ENCODE data around the gene KRT75. TPM values are rescaled to one million over a fixed set of nuclear protein-coding genes. Genes with fewer than 3 reads are reported as not detected.

KRT75 gene
- total and polyA plus RNA-seq, 2 experiments from 2014 or later = not detected

GRCh38 chr12:52432559-52433207 lies 1.5 kb downstream of the KRT75 start:
- no peak for DNase-seq (ENCODE audit: low read depth in 1 of 2, low spot score in 1 of 2)
- no peak overlapping the region for H3K4me3 ChIP-seq
- no peak for TF ChIP-seq CTCF (IDR thresholded peaks at IDR 0.05; ENCODE audit: low read depth, low read length)
- H3K4me1 ChIP-seq (ENCODE audit: low read depth) = peaks cover 9% of the 10 kb centered on the region
- H3K27me3 ChIP-seq = peaks cover 44% of the 10 kb centered on the region
- H3K9me3 ChIP-seq (ENCODE audit: low read depth) = no peaks in the 10 kb centered on the region
- H3K36me3 ChIP-seq = no peaks in the 10 kb centered on the region
- H3K27ac ChIP-seq = no peak overlapping the region

GRCh38 chr12:52428121-52428520 lies 6.0 kb downstream of the KRT75 start:
- DNase-seq (ENCODE audit: low read depth in 1 of 2, low spot score in 1 of 2) = no peak

GRCh38 chr12:52427083-52427482 lies 7.1 kb downstream of the KRT75 start:
- DNase-seq (ENCODE audit: low read depth in 1 of 2, low spot score in 1 of 2) = no peak
- Histone ChIP-seq H3K4me3 (no peak overlapping the region), H3K27ac (no peak overlapping the region), H3K36me3 (no peaks in the 10 kb centered on the region), H3K4me1 (ENCODE audit: low read depth) (no peaks in the 10 kb centered on the region), H3K9me3 (ENCODE audit: low read depth) (no peaks in the 10 kb centered on the region), H3K27me3 (peaks cover 35% of the 10 kb centered on the region)
- TF ChIP-seq CTCF (IDR thresholded peaks at IDR 0.05; ENCODE audit: low read depth, low read length) = no peak

More at GRCh38 chr12:52428121-52428520, 6.0 kb downstream of the KRT75 start:
- H3K27me3 ChIP-seq = peaks cover 44% of the 10 kb centered on the region
- H3K27ac ChIP-seq = no peak overlapping the region
- H3K4me1 ChIP-seq (ENCODE audit: low read depth) = no peaks in the 10 kb centered on the region
- H3K36me3 ChIP-seq = no peaks in the 10 kb centered on the region
- TF ChIP-seq CTCF (IDR thresholded peaks at IDR 0.05; ENCODE audit: low read depth, low read length) = no peak
- H3K9me3 ChIP-seq (ENCODE audit: low read depth) = no peaks in the 10 kb centered on the region
- no peak overlapping the region for H3K4me3 ChIP-seq

- peaks cover 29% of the 10 kb centered on the region for H3K27me3 ChIP-seq
- H3K4me3 ChIP-seq = no peak overlapping the region
- no peak overlapping the region for H3K27ac ChIP-seq
- no peak for TF ChIP-seq CTCF (IDR thresholded peaks at IDR 0.05; ENCODE audit: low read depth, low read length)
- DNase-seq (ENCODE audit: low read depth in 1 of 2, low spot score in 1 of 2) = no peak
- H3K9me3 ChIP-seq (ENCODE audit: low read depth) = no peaks in the 10 kb centered on the region
- no peaks in the 10 kb centered on the region for H3K4me1 ChIP-seq (ENCODE audit: low read depth)
- no peaks in the 10 kb centered on the region for H3K36me3 ChIP-seq
Observed at GRCh38 chr12:52426034-52426433, 8.1 kb downstream of the KRT75 start.

DNA sequence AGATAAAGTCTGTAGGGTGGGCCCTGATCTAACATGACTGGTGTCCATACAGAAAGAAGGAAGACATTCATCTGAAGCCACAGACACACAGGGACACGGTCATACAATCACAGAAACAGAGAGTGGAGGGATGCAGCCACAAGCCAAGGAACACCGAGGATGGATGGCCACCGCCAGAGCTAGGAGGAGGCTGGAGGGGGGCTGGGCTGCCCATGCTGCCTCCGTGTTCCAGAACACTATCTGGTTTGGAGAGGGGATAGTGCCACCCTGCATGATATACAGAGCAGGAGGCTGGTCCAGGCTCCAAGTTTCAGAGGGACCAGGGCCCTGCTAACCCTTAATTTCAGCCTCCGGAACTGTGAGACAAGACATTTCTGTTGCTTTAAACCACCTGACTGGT lies 8.7 kb downstream of the KRT75 start:
- no peak for DNase-seq (ENCODE audit: low read depth in 1 of 2, low spot score in 1 of 2)
- Histone ChIP-seq H3K9me3 (ENCODE audit: low read depth) (no peaks in the 10 kb centered on the region), H3K36me3 (no peaks in the 10 kb centered on the region), H3K27me3 (peaks cover 24% of the 10 kb centered on the region), H3K4me3 (no peak overlapping the region), H3K4me1 (ENCODE audit: low read depth) (no peaks in the 10 kb centered on the region), H3K27ac (no peak overlapping the region)
- TF ChIP-seq CTCF (IDR thresholded peaks at IDR 0.05; ENCODE audit: low read depth, low read length) = no peak
